ENCODE results near the gene SLC29A3.

- TF ChIP-seq CTCF (IDR thresholded peaks at IDR 0.05) (no peak), EP300 (IDR thresholded peaks at IDR 0.05) (no peak), POLR2A (IDR thresholded peaks at IDR 0.05) (no peak), POLR2AphosphoS5 (IDR thresholded peaks at IDR 0.05) (no peak)
Measured at GRCh38 chr10:71294856-71295255, 24.2 kb upstream of the SLC29A3 start.
